GM08714 (cell line): Measurements from ENCODE around the gene KLHL3.

ENCODE experiments used
- H3K4me3 ChIP-seq: fragments of 200-500 bp; sonication (Bioruptor generic); 2 replicates; pipeline ENCODE4 v1.5.1; 2014; ENCODE audit warnings: mild to moderate bottlenecking, low read length, inconsistent platforms
- ZNF274 ChIP-seq: IDR thresholded peaks from 2 replicates; pipeline ENCODE4 v1.6.1; 2012; ENCODE audit warnings: mild to moderate bottlenecking, low read depth, low read length

Gene KLHL3

DNA sequence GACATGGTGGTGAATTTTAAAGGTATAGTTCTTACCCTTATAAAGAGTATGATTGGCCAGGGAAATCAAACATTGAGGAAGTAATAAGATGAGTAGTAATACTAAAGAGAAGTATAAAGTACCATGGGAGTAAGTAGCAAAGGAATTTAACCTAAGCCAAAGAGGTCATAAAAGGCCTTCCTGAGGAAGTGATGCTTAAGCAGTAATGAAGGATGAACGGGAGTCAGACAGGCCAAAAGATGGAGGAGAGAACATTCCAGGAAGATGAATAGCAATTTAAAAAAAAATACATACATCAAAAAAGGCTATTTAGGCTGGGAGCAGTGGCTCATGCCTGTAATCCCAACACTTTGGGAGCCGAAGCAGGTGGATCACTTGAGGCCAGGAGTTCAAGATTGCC, 29.0 kb downstream of the KLHL3 start:
- TF ChIP-seq ZNF274 = no peak
- no peak overlapping the region for H3K4me3 ChIP-seq

DNA sequence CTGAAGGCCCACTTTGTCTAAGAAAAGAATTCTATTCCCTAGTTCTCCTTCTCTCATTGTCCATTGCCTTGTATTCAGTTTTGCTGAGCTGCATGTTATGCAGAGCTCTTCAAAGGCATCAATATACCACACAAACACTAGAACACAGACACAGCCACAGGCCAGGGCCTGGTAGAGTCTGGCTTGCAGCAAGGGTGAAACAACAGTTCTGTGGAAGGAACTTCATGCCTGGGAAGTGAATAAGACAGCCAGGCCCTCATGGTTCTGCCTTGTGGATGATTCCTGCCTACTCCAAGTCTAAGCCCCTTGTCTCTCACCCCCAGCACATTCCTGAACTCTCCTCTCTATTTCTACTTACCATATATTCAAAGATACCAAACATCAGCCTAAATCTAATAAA, 30.8 kb downstream of the KLHL3 start:
- no peak for TF ChIP-seq ZNF274
- no peak overlapping the region for H3K4me3 ChIP-seq

- no peak for TF ChIP-seq ZNF274
- no peak overlapping the region for H3K4me3 ChIP-seq
Observed at GRCh38 chr5:137703565-137703964, 32.3 kb downstream of the KLHL3 start.

DNA sequence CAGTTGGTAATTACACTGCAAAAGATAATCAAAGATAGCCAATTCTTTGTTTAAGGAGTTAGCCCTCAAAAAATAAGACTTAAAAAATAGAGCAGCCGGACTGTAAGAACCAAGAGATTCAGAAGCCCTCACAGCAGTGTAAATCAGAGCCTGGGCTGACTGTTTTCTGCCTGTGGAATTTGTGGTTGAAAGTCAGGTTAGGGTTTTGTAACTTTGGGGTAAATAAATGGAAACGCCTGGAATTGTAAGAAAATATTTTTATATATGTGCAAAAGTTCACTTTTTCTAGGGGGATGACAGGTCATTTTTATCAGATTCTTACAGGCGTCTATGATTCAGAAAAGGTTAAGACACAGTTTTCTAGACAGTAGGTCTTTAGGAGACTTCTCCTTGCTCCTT, 35.6 kb downstream of the KLHL3 start:
- no peak for TF ChIP-seq ZNF274
- H3K4me3 ChIP-seq = no peak overlapping the region

DNA sequence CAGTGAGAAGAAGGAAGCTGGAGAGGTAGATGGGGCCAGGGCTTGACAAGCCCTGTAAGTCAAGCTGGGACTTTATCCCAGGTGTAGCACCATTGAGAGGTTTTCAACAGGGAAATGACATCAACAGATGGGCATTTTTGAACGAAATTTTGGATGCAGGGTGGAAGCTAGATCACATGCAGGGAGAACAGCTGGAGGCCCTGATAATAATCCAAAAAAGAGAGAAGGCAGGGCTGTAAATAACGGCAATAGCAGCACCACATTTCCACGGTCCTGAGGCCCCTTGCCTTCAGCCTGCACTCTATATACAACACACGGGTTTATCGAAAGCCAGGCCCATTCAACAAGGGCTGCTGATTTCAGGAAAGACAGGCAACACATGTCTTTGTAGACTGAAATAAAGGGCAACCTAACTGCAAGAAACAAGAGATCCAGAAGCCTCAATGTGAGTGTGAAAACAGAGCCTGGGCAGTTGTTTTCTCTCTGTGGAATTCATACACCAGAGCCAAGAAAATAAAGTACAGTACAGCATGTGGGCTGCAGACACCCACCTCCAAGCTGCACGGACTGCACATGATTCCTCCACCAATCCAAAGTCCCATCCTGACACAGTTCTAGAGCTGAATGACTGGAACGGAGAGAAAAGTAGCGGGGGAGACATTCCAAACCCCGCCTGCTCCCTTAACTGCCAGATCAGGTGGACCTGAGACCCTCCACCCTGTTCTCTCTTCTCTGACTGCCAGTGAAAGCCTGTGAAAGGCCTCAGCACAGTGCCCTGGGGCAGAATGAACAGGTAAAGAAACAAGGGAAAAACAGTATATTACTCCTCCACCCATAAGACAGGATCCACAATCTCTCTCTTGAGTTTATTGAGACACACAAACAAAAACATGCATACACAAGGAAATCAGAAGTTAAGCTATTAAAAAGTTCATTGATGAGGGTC, 36.3 kb downstream of the KLHL3 start:
- H3K4me3 ChIP-seq = no peak overlapping the region
- TF ChIP-seq ZNF274 = no peak

GRCh38 chr5:137696481-137696880, 39.4 kb downstream of the KLHL3 start:
- TF ChIP-seq ZNF274 = no peak
- no peak overlapping the region for H3K4me3 ChIP-seq

GRCh38 chr5:137695651-137696428, 40.0 kb downstream of the KLHL3 start:
- no peak overlapping the region for H3K4me3 ChIP-seq
- TF ChIP-seq ZNF274 = no peak

DNA sequence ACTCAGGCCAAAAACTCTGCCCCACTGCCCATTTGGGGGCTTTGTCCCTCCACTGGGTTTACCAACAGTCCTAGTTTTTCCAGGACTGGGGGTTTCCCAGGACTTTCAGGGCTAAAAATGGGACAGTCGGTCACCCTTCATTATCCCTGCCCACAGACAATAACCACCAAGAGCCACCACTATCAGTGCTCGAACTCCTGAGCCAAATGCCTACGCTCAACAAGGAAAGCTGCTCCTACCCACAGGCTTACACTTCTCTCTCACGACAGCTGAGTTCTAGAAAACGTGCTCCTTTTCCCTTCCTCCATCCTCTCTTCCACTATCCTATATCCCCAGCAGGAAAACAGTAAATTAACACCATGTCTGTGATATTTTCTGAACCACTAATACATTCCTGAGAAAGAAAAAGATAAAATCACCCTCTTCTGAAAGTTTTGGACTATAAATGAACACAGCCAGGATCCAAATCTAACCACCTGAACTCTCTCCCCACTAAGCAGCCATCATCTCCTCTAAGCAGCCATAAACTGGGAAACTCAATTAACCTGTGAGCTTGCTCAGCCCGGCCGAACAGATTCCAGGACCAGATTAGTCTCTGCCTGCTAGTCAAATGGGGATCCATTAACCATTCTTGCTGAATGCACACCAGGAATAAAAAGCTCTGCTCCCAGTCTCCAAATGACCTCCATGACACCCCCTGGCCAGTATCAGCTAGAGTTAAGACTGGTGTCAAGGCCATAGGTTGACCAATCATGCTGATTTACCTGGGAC, 41.8 kb downstream of the KLHL3 start:
- H3K4me3 ChIP-seq = no peak overlapping the region
- no peak for TF ChIP-seq ZNF274

DNA sequence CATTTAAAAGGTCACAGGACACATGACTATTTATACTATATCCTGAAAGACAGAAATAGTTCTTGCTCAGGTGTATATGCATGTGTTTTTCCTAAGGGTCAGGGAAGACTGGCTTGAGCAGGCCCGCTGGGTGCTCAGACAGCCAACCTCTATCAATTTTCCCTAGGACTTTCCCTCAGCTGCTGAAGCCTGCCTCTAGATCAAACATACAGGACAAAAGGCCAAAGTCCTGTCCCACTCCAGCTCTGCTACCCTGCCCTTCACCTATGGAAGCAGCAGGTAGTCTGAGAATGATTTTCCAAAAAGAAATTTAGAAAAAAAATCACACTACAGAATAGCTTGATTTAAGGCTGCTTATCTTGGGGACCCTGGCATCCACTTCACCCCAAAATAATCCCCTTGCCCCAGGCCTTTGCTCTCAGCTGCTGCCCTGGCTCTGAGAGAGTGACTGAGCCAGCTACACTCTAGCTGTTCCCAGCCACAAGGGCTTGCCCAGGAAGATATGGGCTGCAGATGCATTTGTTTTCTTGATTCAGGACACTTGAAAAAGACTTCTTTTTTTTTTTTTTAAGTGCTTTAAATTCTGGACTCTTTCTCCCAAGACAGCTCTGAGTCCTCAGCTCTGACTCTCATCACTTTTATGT, 42.5 kb downstream of the KLHL3 start:
- no peak overlapping the region for H3K4me3 ChIP-seq
- no peak for TF ChIP-seq ZNF274

GRCh38 chr5:137689306-137689705, 46.6 kb downstream of the KLHL3 start:
- no peak overlapping the region for H3K4me3 ChIP-seq

DNA sequence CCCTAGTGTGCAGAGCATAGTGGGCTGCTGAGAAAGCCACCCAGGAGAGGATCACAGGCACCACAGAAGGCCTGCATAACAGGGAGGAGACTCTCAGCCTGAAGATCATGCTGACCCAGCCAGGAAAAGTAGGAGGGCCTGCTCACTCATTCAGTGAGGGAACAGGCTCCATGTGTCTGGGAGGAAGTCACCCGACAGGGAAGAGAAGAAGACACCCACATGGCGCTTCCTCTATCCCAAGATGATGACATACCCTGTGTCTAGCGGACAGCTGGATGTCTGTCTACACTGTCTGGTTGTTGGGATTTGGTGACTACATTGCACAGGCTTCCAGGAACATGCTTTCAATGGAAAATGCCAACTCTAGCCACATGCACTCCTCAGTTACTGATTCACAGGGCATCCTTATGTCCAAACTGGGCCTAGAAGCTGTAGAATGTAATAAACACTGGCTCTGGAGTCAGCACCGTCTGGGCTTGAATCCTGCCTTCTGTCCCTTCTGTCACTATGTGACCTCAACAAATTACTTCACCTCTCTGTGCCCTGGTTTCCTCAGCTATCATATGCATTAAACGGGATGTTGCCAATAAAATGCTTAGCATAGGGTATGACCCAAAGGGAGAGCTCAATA, 47.6 kb downstream of the KLHL3 start:
- TF ChIP-seq ZNF274 = no peak
- H3K4me3 ChIP-seq = no peak overlapping the region

More at GRCh38 chr5:137689306-137689705, 46.6 kb downstream of the KLHL3 start:
- TF ChIP-seq ZNF274 = no peak

- TF ChIP-seq ZNF274 = no peak
- no peak overlapping the region for H3K4me3 ChIP-seq
Observed at GRCh38 chr5:137684761-137685160, 51.1 kb downstream of the KLHL3 start.

DNA sequence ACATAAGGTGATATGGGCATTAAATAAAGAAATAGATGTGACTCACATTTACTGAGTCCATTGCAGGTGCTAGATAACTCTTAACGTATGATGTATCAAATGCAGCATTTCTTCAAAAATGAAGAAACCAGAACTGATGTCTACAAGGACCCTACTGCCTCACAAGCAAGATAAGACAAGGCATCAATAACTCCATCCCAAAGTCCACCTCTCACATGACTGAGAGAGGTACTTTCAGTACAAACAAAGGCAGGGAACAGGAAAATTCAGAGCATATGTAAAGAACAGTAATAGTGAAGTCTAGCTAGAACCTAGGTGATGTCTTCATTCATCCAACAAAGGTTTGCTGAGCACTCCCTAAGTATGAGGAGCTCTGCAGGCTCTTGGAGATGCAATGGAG, 54.7 kb downstream of the KLHL3 start:
- no peak overlapping the region for H3K4me3 ChIP-seq
- TF ChIP-seq ZNF274 = no peak
